GM12878 (cell line): ENCODE measurements around the gene MRGPRX4. TPM values are rescaled to one million over a fixed set of nuclear protein-coding genes. Genes with fewer than 3 reads are reported as not detected.

Source experiments
- ATAC-seq: fragments of 200-7000 bp; cut with Tn5 transposase; 3 replicates; pipeline ENCODE4 v1.9.1; 2020; ENCODE audit warnings: mild to moderate bottlenecking, moderate library complexity
- BruUV-seq: library from RNA; stranded (reverse); fragments of 400-500 nt; replicated peaks from 2 replicates; lab custom pipeline; 2021; lab: Mats Ljungman, UMichigan
- CTCF ChIA-PET: fragments of 300-600 bp; sonication (Branson Sonifier 250); formaldehyde crosslinking; extraction: SDS; loops from one replicate; lab custom pipeline; 2021; ENCODE audit warnings: inconsistent platforms; lab: Yijun Ruan, JAX
- POLR2A ChIA-PET: fragments of 350-600 bp; formaldehyde crosslinking; extraction: SDS; loops from one replicate; lab custom pipeline; 2021; ENCODE audit warnings: inconsistent platforms; lab: Charles Lee
- RAD21 ChIA-PET: fragments of 300-600 bp; sonication (Branson Sonifier 250); formaldehyde crosslinking; loops from one replicate; lab custom pipeline; 2023; ENCODE audit warnings: antibody characterized with exemption; ENCODE audit not compliant: unreplicated experiment; lab: Charles Lee
- SMC1A ChIA-PET: fragments of 300-600 bp; sonication (Branson Sonifier 250); formaldehyde crosslinking; loops from one replicate; lab custom pipeline; 2023; ENCODE audit not compliant: unreplicated experiment, uncharacterized antibody; lab: Charles Lee
- DNase-seq: peaks from one replicate; pipeline ENCODE4 v3.0.0-alpha.2; 2011; ENCODE audit warnings: low read depth, low spot score
- FAIRE-seq: peaks from 3 replicates; lab custom pipeline; 2011; peaks lifted over from hg19 to GRCh38; lab: Jason Lieb, UNC
- H2AFZ ChIP-seq: 2 replicates; pipeline ENCODE4 v1.6.0; 2011; ENCODE audit warnings: low read depth, low read length, control low read depth; ENCODE audit not compliant: control insufficient read depth
- H3K27ac ChIP-seq: 2 replicates; pipeline ENCODE4 v1.5.1; 2011; ENCODE audit warnings: control low read depth; ENCODE audit not compliant: control insufficient read depth, insufficient read depth
- H3K27me3 ChIP-seq, 2 experiments: replicated peaks in 1 of 2; 2 replicates each; pipeline versions ENCODE4 v1.6.0 to v1.6.1; 2011; ENCODE audit warnings: low read length in 1 of 2; ENCODE audit not compliant: control insufficient read depth in 2 of 2, insufficient read depth in 2 of 2
- H3K36me3 ChIP-seq, 2 experiments: 2 replicates each; pipeline ENCODE4 v1.5.1; 2011; ENCODE audit warnings: low read length in 1 of 2; ENCODE audit not compliant: control insufficient read depth in 2 of 2, insufficient read depth in 2 of 2
- H3K4me1 ChIP-seq: 2 replicates; pipeline ENCODE4 v1.6.1; 2011; ENCODE audit warnings: mild to moderate bottlenecking, low read length, moderate library complexity, mixed read lengths; ENCODE audit not compliant: control insufficient read depth, insufficient read depth
- H3K4me2 ChIP-seq: 2 replicates; pipeline ENCODE4 v1.6.0; 2011; ENCODE audit warnings: control low read depth; ENCODE audit not compliant: control insufficient read depth, insufficient read depth
- H3K4me3 ChIP-seq: fragments of 200-600 bp; sonication (generic); 2 replicates; pipeline ENCODE4 v1.5.1; 2016
- H3K79me2 ChIP-seq: 2 replicates; pipeline ENCODE4 v1.6.0; 2011; ENCODE audit warnings: low read length; ENCODE audit not compliant: control insufficient read depth, insufficient read depth
- H3K9ac ChIP-seq: 2 replicates; pipeline ENCODE4 v1.8.0; 2011; ENCODE audit warnings: low read length, control low read depth, mixed read lengths; ENCODE audit not compliant: control insufficient read depth, insufficient read depth
- H3K9me3 ChIP-seq: replicated peaks from 3 replicates; pipeline ENCODE4 v1.5.1; 2011; ENCODE audit warnings: mild to moderate bottlenecking, low read length; ENCODE audit not compliant: control insufficient read depth, insufficient read depth
- H4K20me1 ChIP-seq: 2 replicates; pipeline ENCODE4 v1.6.0; 2011; ENCODE audit not compliant: control insufficient read depth, insufficient read depth
- EP300 ChIP-seq, 2 experiments: fragments of 150-350 bp in 1 of 2; IDR thresholded peaks; 2 replicates each; pipeline ENCODE4 v1.6.1; 2011 to 2012; ENCODE audit warnings: low read depth in 2 of 2, low read length in 2 of 2, borderline replicate concordance in 1 of 2, improper control_type of control experiment in 1 of 2, inconsistent platforms in 1 of 2; ENCODE audit not compliant: control insufficient read depth in 1 of 2
- IKZF2 ChIP-seq, 2 experiments: fragments of 450-650 bp; IDR thresholded peaks; 2 replicates each; pipeline ENCODE4 v1.6.1; 2017; ENCODE audit warnings: mild to moderate bottlenecking in 2 of 2, moderate library complexity in 2 of 2
- JUNB ChIP-seq: IDR thresholded peaks from 2 replicates; pipeline ENCODE4 v1.6.1; 2016; ENCODE audit warnings: antibody characterized with exemption, mild to moderate bottlenecking
- JUND ChIP-seq: IDR thresholded peaks from 2 replicates; pipeline ENCODE4 v1.6.1; 2012; ENCODE audit warnings: low read depth, mild to moderate bottlenecking, low read length, improper control_type of control experiment, moderate library complexity
- KLF5 ChIP-seq: fragments of 450-650 bp; IDR thresholded peaks from 2 replicates; pipeline ENCODE4 v1.6.1; 2014; ENCODE audit warnings: mild to moderate bottlenecking; ENCODE audit not compliant: partially characterized antibody
- MEF2A ChIP-seq: IDR thresholded peaks from 2 replicates; pipeline ENCODE4 v1.6.1; 2011; ENCODE audit warnings: low read depth, mild to moderate bottlenecking, low read length, moderate library complexity; ENCODE audit not compliant: insufficient read depth
- MTA2 ChIP-seq: fragments of 450-650 bp; IDR thresholded peaks from 2 replicates; pipeline ENCODE4 v1.6.1; 2016; ENCODE audit warnings: low read depth, mild to moderate bottlenecking, moderate library complexity
- NKRF ChIP-seq: fragments of 450-650 bp; conservative IDR thresholded peaks from 2 replicates; pipeline ENCODE4 v1.6.1; 2017; ENCODE audit warnings: mild to moderate bottlenecking, moderate library complexity
- POLR2AphosphoS5 ChIP-seq: IDR thresholded peaks from 2 replicates; pipeline ENCODE4 v1.6.1; 2011; ENCODE audit warnings: mild to moderate bottlenecking, low read length, inconsistent platforms
- RAD21 ChIP-seq: IDR thresholded peaks from 2 replicates; pipeline ENCODE4 v1.6.1; 2011; ENCODE audit warnings: mild to moderate bottlenecking, low read depth, low read length, moderate library complexity; ENCODE audit not compliant: insufficient read depth
- TAF1 ChIP-seq: IDR thresholded peaks from 2 replicates; pipeline ENCODE4 v1.6.1; 2011; ENCODE audit warnings: mild to moderate bottlenecking, low read depth, low read length, borderline replicate concordance
- TBL1XR1 ChIP-seq: IDR thresholded peaks from 2 replicates; pipeline ENCODE4 v1.6.1; 2012; ENCODE audit warnings: low read depth, low read length, improper control_type of control experiment
- YY1 ChIP-seq: IDR thresholded peaks from 2 replicates; pipeline ENCODE4 v1.6.1; 2011; ENCODE audit warnings: low read depth, mild to moderate bottlenecking, low read length
- ZNF274 ChIP-seq: IDR thresholded peaks from one replicate; pipeline ENCODE4 v1.8.0; 2011; ENCODE audit not compliant: insufficient read length, insufficient read depth
- ZNF687 ChIP-seq: fragments of 450-650 bp; IDR thresholded peaks from 2 replicates; pipeline ENCODE4 v1.6.1; 2017; ENCODE audit warnings: mild to moderate bottlenecking, moderate library complexity
- WGBS: methylation state at CpG from one replicate; pipeline ENCODE4 v1.1.6; 2016; ENCODE audit warnings: low lambda C conversion rate; ENCODE audit not compliant: insufficient replicate concordance, insufficient coverage; ENCODE audit errors: missing lambda C conversion rate; 5-methylcytosine and 5-hydroxymethylcytosine counted together
- in situ Hi-C: fragments of 300-500 bp; cut with MboI; formaldehyde crosslinking; loops from 9 replicates; pipeline ENCODE4 v1.14.3; 2018; ENCODE audit warnings: mixed read lengths
- intact Hi-C: fragments of 100-400 bp; cut with micrococcal nuclease; formaldehyde crosslinking; loops from one replicate; pipeline ENCODE4 v1.14.2; 2022; ENCODE audit not compliant: unreplicated experiment
- polyA plus RNA-seq, 11 experiments: library from polyadenylated mRNA; depleted of rRNA in 4 of 11; unstranded in 6 of 11; stranded (reverse) in 5 of 11; fragments of >200 nt; fragmentation: Nextera tagmentation in 4 of 11; fragmentation: Illumina TruSeq in 1 of 11; extraction: Ambion mirVana in 4 of 11; extraction: Trizol in 1 of 11; gene quantifications; 1 replicate in 1 of 11; 2 replicates in 10 of 11; pipeline versions ENCODE4 v1.2.1 to v1.2.3, GENCODE V29; 2011 to 2016; ENCODE audit warnings: inconsistent platforms in 2 of 11, missing spikeins in 2 of 11, low read depth in 1 of 11
- total RNA-seq, 4 experiments: library from RNA; depleted of rRNA in 3 of 4; stranded (reverse); fragments of >200 nt in 3 of 4; fragmentation: Illumina TruSeq in 1 of 4; extraction: Trizol in 1 of 4; gene quantifications; 2 replicates each; pipeline versions ENCODE4 v1.2.1 to v1.2.3, GENCODE V29; 2013 to 2021

MRGPRX4 gene
- total and polyA plus RNA-seq, 10 of the 15 experiments (the other 5 are each of a cell fraction or from before 2014, with no cell fraction given): not detected

GRCh38 chr11:18196532-18196931 lies 23.9 kb downstream of the MRGPRX4 start:
- RAD21 ChIA-PET: no interaction called here

More at GRCh38 chr11:18196532-18196931, 23.9 kb downstream of the MRGPRX4 start:
- ChIA-PET SMC1A (no interaction called here), CTCF (no interaction called here), POLR2A (no interaction called here)
- Histone ChIP-seq H3K4me3 (no peak overlapping the region), H3K9ac (no peak overlapping the region), H3K4me1 (no peaks in the 10 kb centered on the region), H2AFZ (no peak overlapping the region), H3K36me3 (no peaks in the 10 kb centered on the region), H3K4me2 (no peak overlapping the region), H3K79me2 (no peaks in the 10 kb centered on the region), H3K27ac (no peak overlapping the region), H3K27me3 (no peaks in the 10 kb centered on the region), H4K20me1 (no peaks in the 10 kb centered on the region), H3K9me3 (peaks cover 1% of the 10 kb centered on the region; the same call in 1 of the 3 replicates)
- in situ Hi-C loops: no loop called here
- intact Hi-C loops: no loop called here
- no peak for TF ChIP-seq POLR2AphosphoS5
- no peak for TF ChIP-seq RAD21
- TF ChIP-seq YY1: no peak
- no peak for TF ChIP-seq EP300 (IDR thresholded peaks at IDR 0.05; ENCODE audit: borderline replicate concordance in 1 of 2, control insufficient read depth in 1 of 2, low read depth in 2 of 2, low read length in 2 of 2)
- TF ChIP-seq MTA2: no peak
- no peak for TF ChIP-seq MEF2A
- no peak for TF ChIP-seq NKRF
- no peak for TF ChIP-seq IKZF2 (IDR thresholded peaks at IDR 0.05)
- TF ChIP-seq ZNF687: no peak
- no peak for TF ChIP-seq TAF1
- no peak for TF ChIP-seq KLF5
- TF ChIP-seq JUNB: no peak
- no peak for TF ChIP-seq TBL1XR1
- no peak for TF ChIP-seq ZNF274
- TF ChIP-seq JUND: no peak
- 64% methylated on average over 2 of the region's 2 CpGs for WGBS
- no peak for ATAC-seq
- no TSS peak for BruUV-seq
- no peak for DNase-seq
- no peak for FAIRE-seq
